Body of pancreas (tissue), 4 donors: ENCODE data around the gene IGFN1. TPM values are rescaled to one million over a fixed set of nuclear protein-coding genes. Genes with fewer than 3 reads are reported as not detected.
A peak's percentile ranks its signal among the peaks of the same experiment; 100 is the strongest.

Experiments
- ATAC-seq: fragments of 150-250 bp; one replicate; pipeline ENCODE4 v1.9.1; 2016
- DNase-seq, 4 donors: peaks; one replicate each; pipeline ENCODE4 v3.0.0-alpha.2; 2019
- H3K27ac ChIP-seq, 4 donors: fragments of 200-600 bp; sonication (generic); 1 replicate in 3 of 4; 2 replicates in 1 of 4; pipeline versions ENCODE4 v1.5.1 to v1.6.1; 2016 to 2019; ENCODE audit warnings: mild to moderate bottlenecking in 1 of 4, mixed read lengths in 1 of 4, moderate library complexity in 1 of 4
- H3K27me3 ChIP-seq, 2 donors: fragments of 200-600 bp; sonication (generic); one replicate each; pipeline ENCODE4 v1.6.0; 2016; ENCODE audit warnings: mild to moderate bottlenecking in 1 of 2
- H3K36me3 ChIP-seq, 2 donors: fragments of 200-600 bp; sonication (generic); replicated peaks in 1 of 2; 2 replicates each; pipeline ENCODE4 v1.5.1; 2016; ENCODE audit warnings: low read depth in 2 of 2; ENCODE audit not compliant: insufficient read depth in 1 of 2
- H3K4me1 ChIP-seq: fragments of 200-600 bp; sonication (generic); one replicate; pipeline ENCODE4 v1.6.0; 2016
- H3K4me3 ChIP-seq, 2 donors: fragments of 200-600 bp; sonication (generic); 1 replicate in 1 of 2; 2 replicates in 1 of 2; pipeline ENCODE4 v1.5.1; 2016 to 2019
- H3K9me3 ChIP-seq, 3 donors: fragments of 200-600 bp; sonication (generic); 1 replicate in 2 of 3; 2 replicates in 1 of 3; pipeline ENCODE4 v1.5.1; 2016
- POLR2A ChIP-seq, 3 donors: fragments of 450-650 bp; IDR thresholded peaks; one replicate each; pipeline ENCODE4 v1.6.1; 2016; ENCODE audit warnings: antibody characterized with exemption in 3 of 3, mild to moderate bottlenecking in 2 of 3
- WGBS, 2 donors: methylation state at CpG; one replicate each; pipeline ENCODE4 v1.1.5; 2017; 5-methylcytosine and 5-hydroxymethylcytosine counted together
- intact Hi-C: fragments of 100-400 bp; cut with DNase I; formaldehyde crosslinking; loops from one replicate; pipeline ENCODE4 v1.15.1; 2023
- total RNA-seq, 2 donors: library from RNA; depleted of rRNA; stranded (reverse); fragments of >200 nt; gene quantifications; one replicate each; pipeline ENCODE4 v1.1.0, GENCODE V29; 2016
- TF ChIP-seq, protein P1 (sequence below), 7 experiments: fragments of 450-650 bp in 4 of 7; fragments of 200-600 bp in 3 of 7; sonication (generic) in 3 of 7; IDR thresholded peaks; one replicate each; pipeline ENCODE4 v1.5.1; 2016 to 2019; ENCODE audit warnings: antibody characterized with exemption in 7 of 7

The IGFN1 gene
- total RNA-seq, 2 donors from 2014 or later: 6.9 to 23.1 TPM

DNA sequence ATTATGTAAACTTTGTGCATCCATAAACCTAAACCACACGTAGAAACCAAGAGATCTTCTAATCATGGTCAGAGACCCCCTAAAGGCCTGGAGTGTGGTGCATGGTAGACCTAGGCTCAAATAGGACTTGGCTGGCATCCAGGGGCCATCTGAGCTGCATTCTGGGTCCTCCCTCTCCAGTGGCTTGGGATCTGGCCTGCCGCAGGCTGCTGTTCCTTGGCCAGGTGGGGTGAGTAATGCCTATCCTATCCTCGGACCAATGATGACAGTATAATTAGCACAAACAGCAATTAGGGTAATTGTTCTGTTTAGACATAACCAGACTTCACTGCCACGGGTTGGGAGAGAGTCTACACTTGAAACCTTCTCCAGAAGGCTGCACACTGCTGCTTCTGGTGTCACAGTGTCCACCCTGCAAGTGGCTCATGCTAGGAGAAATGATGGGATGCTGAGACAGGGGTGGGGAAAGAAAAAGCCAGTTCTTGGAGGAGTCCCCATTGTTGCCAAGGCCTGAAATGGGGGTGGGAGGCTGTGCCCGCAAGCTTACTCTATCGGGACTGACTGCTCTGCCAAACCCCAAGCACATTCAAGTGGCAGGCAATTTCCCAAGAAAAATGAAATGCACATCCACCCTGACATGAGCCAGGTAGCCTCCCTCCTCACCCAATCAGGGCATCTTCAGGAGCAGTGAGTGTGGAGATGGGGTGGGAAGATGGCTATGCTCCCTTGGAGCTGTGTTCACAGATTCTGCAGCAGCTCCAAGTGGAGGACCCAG, 80.2 kb downstream of the IGFN1 start:
- Histone ChIP-seq H3K9me3 (no peaks in the 10 kb centered on the region), H3K4me3 (no peak overlapping the region), H3K27me3 (no peaks in the 10 kb centered on the region), H3K27ac (no peak overlapping the region), H3K4me1 (no peaks in the 10 kb centered on the region), H3K36me3 (no peaks in the 10 kb centered on the region)
- intact Hi-C loops: no loop called here
- no peak for DNase-seq
- TF ChIP-seq, protein P1, sequence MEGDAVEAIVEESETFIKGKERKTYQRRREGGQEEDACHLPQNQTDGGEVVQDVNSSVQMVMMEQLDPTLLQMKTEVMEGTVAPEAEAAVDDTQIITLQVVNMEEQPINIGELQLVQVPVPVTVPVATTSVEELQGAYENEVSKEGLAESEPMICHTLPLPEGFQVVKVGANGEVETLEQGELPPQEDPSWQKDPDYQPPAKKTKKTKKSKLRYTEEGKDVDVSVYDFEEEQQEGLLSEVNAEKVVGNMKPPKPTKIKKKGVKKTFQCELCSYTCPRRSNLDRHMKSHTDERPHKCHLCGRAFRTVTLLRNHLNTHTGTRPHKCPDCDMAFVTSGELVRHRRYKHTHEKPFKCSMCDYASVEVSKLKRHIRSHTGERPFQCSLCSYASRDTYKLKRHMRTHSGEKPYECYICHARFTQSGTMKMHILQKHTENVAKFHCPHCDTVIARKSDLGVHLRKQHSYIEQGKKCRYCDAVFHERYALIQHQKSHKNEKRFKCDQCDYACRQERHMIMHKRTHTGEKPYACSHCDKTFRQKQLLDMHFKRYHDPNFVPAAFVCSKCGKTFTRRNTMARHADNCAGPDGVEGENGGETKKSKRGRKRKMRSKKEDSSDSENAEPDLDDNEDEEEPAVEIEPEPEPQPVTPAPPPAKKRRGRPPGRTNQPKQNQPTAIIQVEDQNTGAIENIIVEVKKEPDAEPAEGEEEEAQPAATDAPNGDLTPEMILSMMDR (IDR thresholded peaks at IDR 0.05): no peak
- no peak for TF ChIP-seq POLR2A (IDR thresholded peaks at IDR 0.05)
- no peak for ATAC-seq
- 70 to 75% methylated on average over 6 of the region's 6 CpGs for WGBS, 2 donors

DNA sequence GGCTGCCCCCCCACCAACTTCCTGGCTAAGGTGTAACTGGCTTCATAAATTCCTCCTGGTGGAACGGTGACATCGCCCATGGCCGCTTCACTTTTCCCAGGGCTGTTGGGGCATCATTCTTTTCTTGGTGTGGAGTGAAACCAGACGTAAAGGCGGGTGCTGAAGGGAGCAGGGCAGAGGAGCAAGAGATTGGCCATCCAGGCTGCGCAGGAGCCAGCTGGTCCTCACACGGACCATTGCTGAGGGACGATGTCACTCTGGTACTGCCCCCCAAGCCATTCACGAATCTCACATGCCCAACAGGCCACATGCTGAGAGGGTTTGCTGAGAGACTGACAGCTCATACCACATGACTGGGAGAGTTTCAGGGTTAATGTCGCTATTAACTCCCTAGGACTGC, 82.2 kb downstream of the IGFN1 start:
- Histone ChIP-seq H3K27ac (no peak overlapping the region), H3K36me3 (no peaks in the 10 kb centered on the region), H3K4me3 (no peak overlapping the region), H3K4me1 (no peaks in the 10 kb centered on the region), H3K27me3 (no peaks in the 10 kb centered on the region), H3K9me3 (no peaks in the 10 kb centered on the region)
- intact Hi-C loops: no loop called here
- WGBS, 2 donors: 75 to 81% methylated on average over 10 of the region's 10 CpGs
- no peak for ATAC-seq
- DNase-seq: no peak
- TF ChIP-seq, protein P1 (IDR thresholded peaks at IDR 0.05): no peak
- TF ChIP-seq POLR2A (IDR thresholded peaks at IDR 0.05): no peak

DNA sequence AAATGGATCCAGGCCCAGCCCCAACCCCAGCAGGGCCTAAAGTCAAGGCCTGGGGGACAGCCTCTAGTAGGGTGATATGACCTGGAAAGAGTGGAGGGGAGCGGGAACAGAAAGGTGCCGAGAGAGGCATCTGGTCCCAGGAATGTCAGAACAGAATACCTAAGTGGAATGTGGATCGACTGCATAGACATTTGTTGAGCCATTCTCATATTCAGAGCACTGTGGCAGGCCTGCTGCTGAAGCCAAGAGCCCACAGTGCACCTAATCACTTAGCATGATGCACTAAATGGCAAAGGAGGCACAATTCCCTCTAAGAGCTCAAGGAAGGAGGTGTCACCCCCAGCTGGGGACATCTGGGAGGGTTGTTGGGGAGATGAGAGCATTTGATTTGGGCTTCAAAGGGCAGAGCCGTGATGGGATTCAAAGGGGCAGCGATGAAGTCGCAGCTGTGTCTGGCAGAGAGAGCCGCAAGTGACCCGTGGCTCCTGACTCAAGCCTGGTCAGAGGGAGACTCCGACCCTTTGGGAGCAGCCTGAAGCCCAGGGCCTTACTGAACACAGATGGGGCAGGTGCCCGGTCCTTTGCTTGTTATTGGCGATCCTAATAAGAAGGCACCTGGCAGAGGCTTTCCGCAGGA, 84.1 kb downstream of the IGFN1 start:
- H3K4me3 ChIP-seq: no peak overlapping the region
- DNase-seq (no peak), ATAC-seq (no peak)
- no peaks in the 10 kb centered on the region for H3K36me3 ChIP-seq
- no peak overlapping the region for H3K27ac ChIP-seq
- intact Hi-C loops: no loop called here
- H3K9me3 ChIP-seq: no peaks in the 10 kb centered on the region
- H3K4me1 ChIP-seq: no peaks in the 10 kb centered on the region
- no peaks in the 10 kb centered on the region for H3K27me3 ChIP-seq
- TF ChIP-seq POLR2A (IDR thresholded peaks at IDR 0.05): no peak
- TF ChIP-seq, protein P1 (IDR thresholded peaks at IDR 0.05): no peak
- WGBS, 2 donors: 88 to 91% methylated on average over 12 of the region's 12 CpGs

DNA sequence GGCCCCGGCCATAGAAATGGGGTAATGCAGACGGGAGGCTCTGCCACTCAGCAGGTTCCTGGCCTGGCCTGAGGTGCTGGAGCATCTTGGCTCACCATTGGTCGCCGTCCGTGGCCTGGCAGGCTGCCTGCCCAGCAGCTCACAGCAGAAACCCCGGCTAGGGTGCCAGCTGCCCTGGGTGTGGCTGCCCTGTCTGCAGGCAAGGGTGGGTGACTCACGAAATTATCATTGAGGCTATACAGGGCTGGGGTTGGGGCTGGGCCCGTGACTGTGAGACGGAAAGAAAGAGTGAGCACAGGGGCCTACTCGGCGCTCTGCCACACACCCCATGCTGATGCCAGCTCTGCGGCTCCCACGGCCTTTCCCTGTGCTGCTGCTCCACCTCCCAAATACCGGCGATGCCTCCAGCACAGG, 84.6 kb downstream of the IGFN1 start:
- WGBS, 2 donors: 70 to 86% methylated on average over 2 to 15 of the region's 15 CpGs
- peak in 1 of 4 donors; percentile 16 for DNase-seq
- Histone ChIP-seq H3K36me3 (no peaks in the 10 kb centered on the region), H3K4me3 (no peak overlapping the region), H3K27ac (no peak overlapping the region), H3K4me1 (no peaks in the 10 kb centered on the region), H3K27me3 (no peaks in the 10 kb centered on the region), H3K9me3 (no peaks in the 10 kb centered on the region)
- TF ChIP-seq, protein P1 (IDR thresholded peaks at IDR 0.05): no peak
- TF ChIP-seq POLR2A (IDR thresholded peaks at IDR 0.05): no peak
- intact Hi-C loops: no loop called here
- no peak for ATAC-seq
